SK-N-DZ (cell line): ENCODE measurements around the gene KLF3. TPM values are rescaled to one million over a fixed set of nuclear protein-coding genes. Genes with fewer than 3 reads are reported as not detected.
"Not testable (repeated sequence)": the region's sequence is repeated elsewhere in the genome, so short reads cannot be mapped to it uniquely, and the experiment has no call there.

Experiments
- DNase-seq: peaks from one replicate; pipeline ENCODE4 v3.0.0-alpha.2; 2015; ENCODE audit warnings: low spot score
- polyA plus RNA-seq, 2 experiments: library from polyadenylated mRNA; depleted of rRNA; stranded (reverse); fragments of >200 nt; gene quantifications; 2 replicates each; pipeline ENCODE4 v1.2.3, GENCODE V29; 2014

Gene KLF3
- 11.8 and 15.4 TPM in 2 replicates for polyA plus RNA-seq (2014; cell fraction: cytosol; rRNA removed)
- 9.2 and 12.3 TPM in 2 replicates for polyA plus RNA-seq (2014; cell fraction: nucleus; rRNA removed)

DNA sequence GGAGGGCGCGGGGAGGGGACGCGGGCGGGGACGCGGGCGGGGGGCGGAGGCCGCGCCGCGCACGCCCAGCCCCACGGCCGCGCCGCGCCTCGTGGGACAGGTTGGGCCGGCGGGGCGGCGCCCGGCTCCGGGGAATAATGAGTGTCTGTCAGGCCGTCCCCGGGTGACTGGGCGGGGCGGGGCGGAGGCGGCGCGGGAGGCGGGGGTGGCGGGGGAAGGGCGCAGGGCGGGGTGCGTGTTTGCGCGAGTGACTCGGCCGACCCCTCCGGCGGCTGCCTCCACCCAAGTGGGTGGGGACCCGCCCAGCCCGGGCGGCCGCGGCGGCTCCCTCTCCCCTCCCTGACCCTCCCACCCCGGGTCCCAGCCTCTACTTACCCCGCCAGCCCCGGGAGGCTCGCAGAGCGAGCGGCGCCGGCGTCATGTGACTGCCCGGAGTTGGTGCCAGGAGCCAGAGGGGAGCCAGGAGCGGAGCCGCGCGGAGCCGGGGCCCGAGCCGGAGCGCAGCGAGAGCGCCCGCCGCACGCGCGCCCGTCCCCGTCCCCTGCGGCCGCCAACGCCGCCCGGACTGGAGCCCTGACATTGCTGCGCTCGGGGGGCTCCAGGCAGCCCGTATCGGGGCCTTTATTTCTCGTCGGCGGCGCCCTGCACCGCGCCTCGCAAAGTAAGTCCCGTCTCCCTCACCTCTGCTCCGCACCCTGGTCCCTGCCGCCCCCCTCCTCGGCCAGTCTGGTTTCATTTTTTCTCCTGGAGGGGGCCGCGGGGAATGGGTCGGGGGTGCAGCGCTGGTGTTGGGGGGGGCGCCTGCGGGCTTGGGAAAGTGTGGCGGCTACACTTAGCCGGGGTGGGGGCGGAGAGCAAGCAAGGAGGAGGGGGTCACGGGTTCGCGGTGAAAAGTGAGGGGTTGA lies at the start of gene KLF3:
Gene KLF3, plus strand, starts transcription at position 399 of the 905 bp plus-strand sequence. CDS start 16,427 bp downstream, outside the sequence.
- DNase-seq: peak; percentile 84

DNA sequence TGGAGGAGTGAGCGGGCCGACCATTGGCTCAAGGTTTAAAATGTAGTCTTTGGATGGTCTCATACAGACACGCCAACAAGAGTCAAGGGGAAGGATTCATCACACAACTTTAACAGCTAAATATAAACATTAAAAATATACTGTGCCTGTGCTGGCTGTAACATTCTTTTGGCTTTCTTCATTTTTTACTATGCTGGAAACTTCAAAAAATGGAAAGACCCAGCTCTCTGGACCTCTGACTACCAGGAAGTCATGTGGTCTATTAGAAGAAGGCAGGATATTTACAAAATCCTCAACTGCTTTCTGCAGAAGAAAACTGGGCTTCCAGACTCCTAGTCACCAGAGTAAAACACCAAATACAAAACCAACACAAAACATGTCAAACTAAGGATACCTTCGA lies 49.8 kb upstream of the KLF3 start:
- no peak for DNase-seq

DNA sequence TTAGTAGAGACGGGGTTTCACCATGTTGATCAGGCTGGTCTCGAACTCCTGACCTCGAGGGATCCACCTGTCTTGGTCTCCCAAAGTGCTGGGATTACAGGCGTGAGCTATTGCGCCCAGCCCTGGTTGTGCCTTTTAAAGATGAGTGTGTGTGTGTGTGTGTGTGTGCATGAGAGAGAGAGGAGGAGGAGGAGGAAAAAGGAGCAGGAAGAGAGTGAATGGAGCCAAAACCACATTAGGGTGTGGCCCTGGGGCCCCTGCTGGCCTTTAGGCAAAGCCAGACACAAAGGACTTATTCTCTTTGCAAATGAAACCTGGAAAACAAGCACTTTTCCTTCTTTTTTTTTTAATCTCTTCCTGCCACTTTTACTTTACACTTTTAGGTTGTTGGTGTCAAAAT lies 48.2 kb upstream of the KLF3 start:
- DNase-seq: no peak

DNA sequence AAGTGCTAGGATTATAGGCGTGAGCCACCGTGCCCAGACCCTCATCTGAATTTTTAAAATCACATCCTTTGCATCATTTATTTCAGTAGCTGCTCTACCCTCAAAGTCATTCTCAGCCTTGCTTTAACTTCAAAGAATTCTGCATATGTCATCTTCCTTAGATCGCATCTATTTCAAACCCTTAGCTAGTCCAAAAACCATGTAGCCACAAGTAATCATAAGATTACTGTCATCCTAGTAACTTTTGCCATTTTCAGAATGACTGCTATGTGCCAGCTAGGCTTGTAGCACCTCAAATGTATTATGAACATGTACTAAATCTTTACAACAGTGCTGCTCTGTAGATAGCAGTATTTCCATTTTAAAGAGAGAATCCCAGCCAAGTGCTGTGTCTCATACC lies 45.5 kb upstream of the KLF3 start:
- DNase-seq: no peak

DNA sequence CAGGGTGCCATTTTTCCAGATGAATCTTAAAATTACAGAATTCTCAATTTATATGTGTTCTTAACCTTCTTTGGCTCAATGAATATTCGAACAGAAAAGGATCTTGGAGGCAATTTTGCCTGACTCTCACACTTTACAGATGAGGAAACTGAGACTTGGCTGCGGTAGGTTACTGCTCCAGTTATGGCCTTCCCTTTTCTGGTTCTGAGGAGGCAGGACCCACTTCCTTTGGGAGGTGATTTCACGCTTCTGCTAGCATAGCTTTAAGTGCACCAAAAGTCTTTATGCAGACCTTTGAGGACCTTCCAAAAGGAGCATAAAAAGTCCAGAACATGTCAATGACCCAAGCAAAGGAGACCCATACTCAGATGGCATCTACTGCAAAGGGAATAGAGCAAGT lies 44.7 kb upstream of the KLF3 start:
- DNase-seq: no peak

DNA sequence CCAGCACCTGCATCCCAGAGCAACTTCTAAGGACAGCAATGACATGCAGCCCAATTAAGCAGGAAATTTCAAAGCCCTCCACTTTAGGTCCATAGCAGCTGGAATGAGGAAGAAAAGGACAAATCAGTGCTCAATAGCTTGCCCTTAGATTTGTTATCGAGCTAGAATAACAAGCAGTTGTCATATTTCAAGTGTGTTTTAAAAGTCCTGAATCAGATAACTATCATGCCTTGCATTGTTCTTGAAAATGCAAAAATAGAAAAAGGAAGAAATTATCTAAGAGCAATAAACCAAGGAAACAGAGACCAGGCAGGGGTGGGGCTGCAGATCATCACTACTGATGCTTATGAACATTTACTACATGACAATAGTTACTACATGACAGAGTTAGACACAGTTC lies 43.9 kb upstream of the KLF3 start:
- DNase-seq: no peak

DNA sequence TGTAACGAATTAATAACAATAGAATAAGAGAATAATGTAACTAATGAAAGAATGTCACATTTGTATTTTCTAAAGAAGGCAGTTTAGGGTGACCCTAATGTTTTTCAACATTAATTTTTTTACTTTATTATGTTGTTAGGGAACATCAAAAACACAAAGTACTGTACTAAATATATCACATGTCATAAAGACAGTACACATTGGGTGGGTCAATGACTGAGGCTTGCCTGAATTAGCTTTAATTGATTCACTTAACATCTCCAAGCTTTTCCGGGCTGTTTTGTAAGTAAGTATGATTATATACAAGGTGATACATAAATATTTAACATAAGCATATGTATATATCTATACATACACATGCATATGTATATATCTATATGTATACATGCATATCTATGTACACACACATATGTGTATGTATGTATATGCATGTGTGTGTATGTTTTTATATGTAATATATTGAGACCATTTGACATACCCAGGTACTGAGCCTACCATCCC lies 43.4 kb upstream of the KLF3 start:
- no peak for DNase-seq

DNA sequence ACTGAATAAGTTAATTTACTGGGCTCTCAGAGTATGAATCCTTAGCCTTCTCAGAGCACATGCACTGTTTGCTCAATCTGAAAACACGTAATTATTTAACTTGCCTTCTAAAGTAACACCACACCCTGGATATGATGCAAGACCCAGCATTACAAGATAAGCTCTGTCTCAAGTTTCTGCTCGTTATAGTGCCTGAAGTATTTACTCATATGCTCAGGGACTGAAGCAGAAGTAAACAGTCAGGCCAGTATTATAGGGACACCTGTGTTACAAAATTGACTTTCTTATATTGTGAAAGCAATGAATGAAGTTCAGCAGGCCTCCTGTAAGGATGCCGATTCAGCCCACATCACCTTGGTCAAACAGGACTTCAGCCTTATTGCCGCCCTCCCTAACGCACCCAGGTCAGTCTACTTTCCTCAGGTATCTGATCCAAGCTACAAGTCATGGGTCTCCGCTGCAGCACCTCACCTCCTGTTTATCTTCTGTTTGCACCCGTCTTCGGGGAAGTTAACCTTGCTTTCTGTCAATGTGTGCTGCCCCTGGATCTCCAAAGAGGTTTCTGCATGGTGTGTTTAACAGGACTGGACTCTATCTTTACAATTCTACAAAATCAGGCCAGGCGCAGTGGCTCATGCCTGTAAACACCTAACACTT lies 42.8 kb upstream of the KLF3 start:
- DNase-seq: no peak

DNA sequence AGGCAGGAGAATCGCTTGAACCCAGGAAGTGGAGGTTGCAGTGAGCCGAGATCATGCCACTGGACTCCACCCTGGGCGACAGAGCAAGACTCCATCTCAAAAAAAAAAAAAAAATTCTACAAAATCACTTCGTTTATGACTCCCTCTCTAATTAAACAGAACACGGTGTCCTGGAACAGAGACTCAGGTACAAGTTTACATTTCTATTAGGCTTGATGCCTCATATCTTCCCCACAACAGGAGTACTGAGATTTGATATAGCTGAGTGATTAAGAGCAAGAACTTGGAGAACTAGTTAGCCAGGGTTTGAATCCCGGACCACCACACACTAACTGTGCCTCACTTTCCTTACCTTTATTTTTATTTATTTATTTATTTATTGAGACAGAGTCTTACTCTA lies 42.2 kb upstream of the KLF3 start:
- no peak for DNase-seq

DNA sequence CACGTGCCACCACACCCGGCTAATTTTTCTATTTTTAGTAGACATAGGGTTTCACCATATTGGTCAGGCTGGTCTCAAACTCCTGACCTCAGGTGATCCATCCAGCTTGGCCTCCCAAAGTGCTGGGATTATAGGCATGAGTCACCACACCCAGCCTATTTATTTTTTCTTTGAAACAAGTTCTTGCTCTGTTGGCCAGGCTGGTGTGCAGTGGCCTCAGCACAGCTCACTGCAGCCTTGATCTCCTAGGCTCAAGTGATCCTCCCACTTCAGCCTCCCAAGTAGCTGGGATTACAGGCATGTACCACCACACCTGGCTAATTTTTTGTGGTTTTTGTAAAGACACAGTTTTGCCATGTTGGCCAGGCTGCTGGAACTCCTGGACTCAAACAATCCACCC lies 41.7 kb upstream of the KLF3 start:
- DNase-seq: not testable (repeated sequence)

DNA sequence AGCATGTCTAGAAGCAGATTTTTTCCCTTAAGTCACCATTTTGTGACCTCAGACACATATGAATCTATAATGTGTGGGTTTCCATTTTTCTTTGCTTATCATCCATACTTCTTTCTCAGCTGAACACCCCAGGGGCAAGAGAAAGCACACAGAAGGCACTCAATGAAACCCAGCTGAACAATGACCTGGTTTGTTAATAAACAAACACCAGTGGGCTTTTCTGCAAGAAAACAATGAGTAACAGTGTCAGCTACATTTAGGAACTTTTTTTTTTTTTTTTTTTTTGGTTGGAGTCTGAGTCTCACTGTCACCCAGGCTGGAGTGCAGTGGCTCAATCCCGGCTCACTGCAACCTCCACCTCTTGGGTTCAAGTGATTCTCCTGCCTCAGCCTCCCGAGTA lies 40.7 kb upstream of the KLF3 start:
- DNase-seq: no peak

DNA sequence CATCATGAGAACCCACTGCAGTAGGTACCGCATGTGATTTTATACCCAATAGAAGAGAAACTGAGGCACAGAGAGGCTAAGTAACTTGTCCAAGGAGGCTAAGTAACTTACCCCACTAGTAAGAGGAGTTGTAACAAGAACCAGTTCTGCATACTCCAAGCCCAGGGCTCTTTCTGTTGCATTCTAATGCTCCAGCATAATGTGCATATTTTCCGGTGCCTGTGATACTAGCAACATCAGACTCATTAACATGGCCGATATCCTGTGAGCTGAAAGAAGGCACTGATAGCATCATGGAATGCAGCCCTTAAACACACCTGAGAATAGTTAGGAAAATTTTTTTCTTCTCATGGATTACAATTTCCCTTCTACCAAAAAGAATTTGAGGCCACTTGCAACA lies 39.7 kb upstream of the KLF3 start:
- DNase-seq: no peak

DNA sequence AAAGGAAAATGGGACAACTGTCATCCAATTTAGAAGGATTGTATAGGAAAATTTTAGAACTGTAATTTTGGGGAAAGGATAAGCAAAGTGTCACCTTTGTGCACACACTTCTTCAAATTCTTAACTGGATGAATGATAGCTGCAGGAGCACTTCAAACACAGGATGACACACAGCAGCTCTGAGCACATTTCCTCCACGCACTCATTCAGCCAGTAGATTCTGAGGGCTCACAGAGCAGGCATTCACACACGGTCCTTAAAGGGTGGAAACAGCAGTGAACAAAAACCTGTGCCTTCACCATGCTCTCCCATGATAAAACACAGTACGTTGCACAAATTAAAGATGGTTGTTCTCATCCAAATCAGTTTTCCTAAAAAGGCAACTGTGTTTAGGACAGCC lies 38.5 kb upstream of the KLF3 start:
- no peak for DNase-seq

DNA sequence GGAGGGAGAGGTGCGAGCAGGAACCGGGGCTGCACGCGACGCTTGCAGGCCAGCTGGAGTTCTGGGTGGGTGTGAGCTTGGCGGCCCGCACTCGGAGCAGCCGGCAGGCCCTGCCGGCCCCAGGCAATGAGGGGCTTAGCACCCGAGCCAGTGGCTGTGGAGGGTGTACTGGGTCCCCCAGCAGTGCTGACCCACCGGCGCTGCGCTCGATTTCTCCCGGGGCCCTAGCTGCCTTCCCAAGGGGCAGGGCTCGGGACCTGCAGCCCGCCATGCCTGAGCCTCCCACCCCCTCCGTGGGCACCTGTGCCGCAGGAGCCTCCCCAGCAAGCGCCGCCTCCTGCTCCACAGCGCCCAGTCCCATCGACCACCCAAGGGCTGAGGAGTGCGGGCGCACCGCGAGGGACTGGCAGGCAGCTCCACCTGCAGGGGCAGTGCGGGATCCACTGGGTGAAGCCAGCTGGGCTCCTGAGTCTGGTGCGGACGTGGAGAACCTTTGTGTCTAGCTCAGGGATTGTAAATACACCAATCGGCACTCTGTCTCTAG lies 37.0 kb upstream of the KLF3 start:
- DNase-seq: not testable (repeated sequence)

DNA sequence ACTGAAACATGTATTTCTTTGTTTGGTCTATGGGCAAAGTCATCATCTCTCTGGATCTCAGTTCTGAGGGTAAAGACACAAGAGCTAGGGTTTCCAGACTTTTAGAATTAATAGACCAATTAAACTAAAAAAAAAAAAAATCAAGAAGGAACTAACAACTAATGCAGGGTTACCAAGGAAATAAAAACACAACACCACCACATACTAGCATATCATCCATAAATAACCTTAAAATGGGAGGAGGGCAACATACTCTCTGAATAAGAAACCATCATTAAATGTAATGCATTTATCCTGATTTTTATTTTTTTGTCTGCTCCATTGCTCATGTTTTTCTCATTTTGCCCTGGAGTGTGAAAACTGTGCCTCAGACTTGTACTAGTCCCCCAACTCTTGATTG lies 33.5 kb upstream of the KLF3 start:
- no peak for DNase-seq

DNA sequence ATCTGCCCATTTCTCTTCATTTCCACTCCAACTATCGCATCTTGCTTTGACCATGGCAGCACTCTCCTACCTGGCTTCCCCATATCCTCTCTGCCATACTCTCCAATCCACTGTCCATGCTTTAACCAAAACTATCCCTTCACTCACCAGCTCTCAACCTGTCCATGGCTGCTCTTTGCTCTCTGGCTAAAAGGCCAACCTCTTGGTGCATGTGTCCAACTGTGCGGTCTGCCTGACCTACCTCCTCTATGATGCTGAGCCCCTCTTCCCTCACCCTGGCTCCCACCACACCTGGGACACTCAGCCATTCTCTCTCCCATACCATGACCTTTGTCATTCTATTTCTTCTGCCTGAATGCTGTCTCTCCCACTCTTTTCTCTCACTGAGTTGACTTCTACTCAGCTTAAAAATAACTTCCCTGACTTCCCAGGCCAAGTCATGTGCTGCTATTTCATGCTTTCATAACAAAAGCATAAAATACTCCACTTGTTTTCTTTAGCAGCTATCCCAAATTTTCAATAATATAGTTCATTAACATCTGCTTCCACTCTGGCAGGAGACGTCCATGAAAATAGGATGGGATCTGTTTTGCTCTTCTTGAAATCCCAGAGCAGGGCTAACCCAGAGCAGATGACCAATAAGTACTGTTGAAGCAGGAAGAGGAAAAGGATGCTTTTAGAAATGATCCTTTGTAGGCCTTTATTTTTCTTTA lies 29.8 kb upstream of the KLF3 start:
- DNase-seq: no peak

DNA sequence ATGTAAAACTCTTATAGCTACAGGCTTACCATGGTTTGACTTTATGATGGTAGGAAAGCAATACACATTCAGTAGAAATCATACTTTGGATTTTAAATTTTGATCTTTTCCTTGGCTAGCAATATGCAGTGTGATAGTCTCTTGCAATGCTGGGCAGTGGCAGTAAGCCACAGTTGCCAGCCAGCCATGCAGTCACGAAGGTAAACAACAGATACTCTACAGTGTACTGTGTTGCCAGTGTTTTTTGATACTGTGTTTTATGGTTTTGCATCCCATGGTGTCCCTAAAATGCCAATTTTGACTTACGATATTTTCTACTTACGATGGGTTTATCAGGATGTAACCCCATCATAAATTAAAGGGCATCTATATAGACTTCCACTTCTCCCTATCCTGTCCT lies 24.8 kb upstream of the KLF3 start:
- DNase-seq: no peak

DNA sequence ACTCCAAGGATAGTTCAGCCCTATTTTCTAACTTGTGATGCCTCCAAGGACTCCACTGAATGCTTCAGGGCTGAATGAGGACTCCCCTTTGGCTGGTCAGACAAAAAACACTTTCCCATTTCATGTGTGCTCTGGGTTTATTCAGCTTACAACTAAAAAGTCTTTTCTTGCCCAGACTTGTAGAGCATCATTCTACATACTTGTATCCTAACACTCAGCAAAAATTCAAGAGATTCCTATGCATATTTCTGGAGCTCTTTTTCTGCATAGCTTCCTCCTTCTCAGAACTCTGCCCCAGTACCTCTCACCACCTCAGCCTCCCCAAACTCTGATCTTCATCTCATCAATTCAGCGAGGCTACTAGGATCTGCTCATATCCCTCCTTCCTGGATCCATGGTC lies 22.2 kb upstream of the KLF3 start:
- no peak for DNase-seq

DNA sequence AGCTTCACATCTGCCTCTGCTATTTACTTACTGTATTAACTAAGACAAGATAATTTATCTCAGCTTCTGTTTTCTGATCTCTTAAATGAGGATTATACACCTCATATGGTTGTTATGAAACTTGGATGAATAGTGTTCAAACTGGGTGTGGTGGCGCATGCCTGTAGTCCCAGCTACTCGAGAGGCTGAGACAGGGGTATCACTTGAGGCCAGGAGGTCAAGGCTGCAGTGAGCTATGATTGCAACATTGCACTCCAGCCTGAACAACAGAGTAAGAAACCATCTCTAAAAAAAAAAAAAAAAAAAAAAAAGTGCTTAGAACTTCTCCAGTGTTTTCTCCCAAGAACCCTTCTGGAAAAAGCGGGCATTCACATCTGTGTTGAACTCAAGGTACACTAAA lies 19.8 kb upstream of the KLF3 start:
- no peak for DNase-seq

DNA sequence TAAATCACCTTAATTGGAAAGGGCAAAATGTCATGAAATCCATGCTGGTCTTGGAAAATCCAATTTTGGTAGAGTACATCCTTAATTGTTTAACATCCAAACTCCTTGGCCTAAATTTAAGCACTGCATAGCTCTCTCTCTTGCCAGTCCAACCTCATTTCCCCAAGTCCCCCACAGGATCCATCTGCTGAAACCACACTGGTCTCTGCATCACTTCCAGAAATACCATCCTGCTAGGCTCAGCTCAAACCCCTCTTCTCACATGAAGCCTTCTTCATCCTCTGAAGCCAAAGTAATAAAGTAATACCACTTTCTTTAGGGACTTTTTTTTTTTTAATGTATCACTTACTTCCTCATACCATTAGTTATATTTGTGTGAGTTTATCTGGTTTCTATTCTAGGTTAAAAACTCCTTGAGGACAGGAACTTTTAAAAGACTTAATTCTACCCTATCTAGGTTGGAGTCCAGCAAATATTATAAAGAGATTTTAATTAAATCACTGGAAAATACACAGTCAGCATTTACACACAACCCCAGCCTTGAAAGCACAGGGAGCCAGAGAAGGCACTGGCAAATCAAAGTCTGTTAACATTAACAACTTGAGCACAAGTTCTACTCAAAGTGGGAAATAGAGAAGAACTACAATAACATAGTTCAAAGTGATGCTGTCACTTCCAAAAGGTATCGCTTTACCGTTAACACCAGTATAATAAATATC lies 16.7 kb upstream of the KLF3 start:
- no peak for DNase-seq

DNA sequence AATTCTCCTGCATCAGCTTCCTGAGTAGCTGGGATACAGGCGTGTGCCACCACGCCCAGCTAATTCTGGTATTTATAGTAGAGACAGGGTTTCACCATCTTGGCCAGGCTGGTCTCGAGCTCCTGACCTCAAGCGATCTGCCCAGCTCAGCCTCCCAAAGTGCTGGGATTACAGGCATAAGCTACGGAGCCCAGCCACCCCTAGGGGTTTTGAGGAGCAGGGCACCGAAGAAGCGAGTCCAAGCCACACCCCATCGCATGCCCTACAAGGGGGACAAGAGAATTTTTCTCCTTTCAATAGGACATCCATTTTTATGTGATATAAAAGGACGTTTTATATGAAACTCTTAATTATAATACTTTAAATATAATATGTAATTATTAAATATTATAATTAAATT lies 13.9 kb upstream of the KLF3 start:
- DNase-seq: no peak
